CD4-positive, alpha-beta T cell (primary cell): ENCODE data around the gene DCDC2C. TPM values are rescaled to one million over a fixed set of nuclear protein-coding genes. Genes with fewer than 3 reads are reported as not detected.

ENCODE experiments used
- ATAC-seq: fragments of 200-7000 bp; cut with Tn5 transposase; one replicate; pipeline ENCODE4 v1.10.0; 2022; ENCODE audit warnings: mild to moderate bottlenecking; ENCODE audit not compliant: poor library complexity
- CTCF ChIA-PET: fragments of 350-600 bp; sonication (Branson Sonifier 250); formaldehyde crosslinking; loops from one replicate; lab custom pipeline; 2021; ENCODE audit warnings: antibody characterized with exemption, inconsistent platforms; lab: Charles Lee
- POLR2A ChIA-PET: fragments of 350-600 bp; sonication (Branson Sonifier 250); formaldehyde crosslinking; loops from one replicate; lab custom pipeline; 2021; ENCODE audit warnings: antibody characterized with exemption, inconsistent platforms; lab: Charles Lee
- DNase-seq, 14 experiments: peaks; one replicate each; pipeline ENCODE4 v3.0.0-alpha.2; 2013 to 2020; ENCODE audit warnings: mixed read lengths in 2 of 14
- H3K27ac ChIP-seq, 2 donors: one replicate each; pipeline versions ENCODE4 v1.5.1 to v1.7.0; 2013; ENCODE audit warnings: low read length in 2 of 2, low read depth in 1 of 2, mild to moderate bottlenecking in 1 of 2
- H3K27me3 ChIP-seq, 2 experiments: 1 replicate in 1 of 2; 2 replicates in 1 of 2; pipeline versions ENCODE4 v1.6.1 to v1.7.0; 2013; ENCODE audit warnings: low read length in 2 of 2, control low read depth in 1 of 2, mild to moderate bottlenecking in 1 of 2, moderate library complexity in 1 of 2; ENCODE audit not compliant: insufficient read depth in 2 of 2, control insufficient read depth in 1 of 2
- H3K36me3 ChIP-seq: one replicate; pipeline ENCODE4 v1.6.1; 2013; ENCODE audit warnings: low read length, control low read depth; ENCODE audit not compliant: insufficient read depth
- H3K4me1 ChIP-seq: one replicate; pipeline ENCODE4 v1.6.1; 2013; ENCODE audit warnings: low read length, control low read depth; ENCODE audit not compliant: insufficient read depth
- H3K4me3 ChIP-seq: one replicate; pipeline ENCODE4 v1.5.1; 2013; ENCODE audit warnings: mild to moderate bottlenecking, low read length, moderate library complexity
- H3K9me3 ChIP-seq, 2 experiments: 1 replicate in 1 of 2; 2 replicates in 1 of 2; pipeline versions ENCODE4 v1.6.1 to v1.7.0; 2013; ENCODE audit warnings: low read length in 2 of 2, mild to moderate bottlenecking in 2 of 2, control low read depth in 1 of 2, moderate library complexity in 1 of 2; ENCODE audit not compliant: control insufficient read depth in 1 of 2, insufficient read depth in 1 of 2
- H3K27ac Mint-ChIP-seq: one replicate; pipeline ENCODE4 v1.8.0; 2020; ENCODE audit warnings: mixed read lengths
- H3K27me3 Mint-ChIP-seq: one replicate; pipeline ENCODE4 v1.8.0; 2021; ENCODE audit warnings: mixed read lengths
- H3K36me3 Mint-ChIP-seq: one replicate; pipeline ENCODE4 v1.8.0; 2021; ENCODE audit warnings: low read depth, mixed read lengths
- H3K4me1 Mint-ChIP-seq: one replicate; pipeline ENCODE4 v1.8.0; 2021; ENCODE audit warnings: low read depth, mixed read lengths
- H3K4me3 Mint-ChIP-seq: one replicate; pipeline ENCODE4 v1.8.0; 2020; ENCODE audit warnings: mild to moderate bottlenecking, mixed read lengths
- H3K9me3 Mint-ChIP-seq: one replicate; pipeline ENCODE4 v1.8.0; 2020; ENCODE audit warnings: mixed read lengths
- intact Hi-C, 2 experiments: fragments of 100-400 bp; cut with DNase I in 1 of 2; cut with micrococcal nuclease in 1 of 2; formaldehyde crosslinking; loops; one replicate each; pipeline versions ENCODE4 v1.15.1 to v1.9.0; 2023 to 2025; cut with DNase I, micrococcal nuclease
- total RNA-seq, 174 experiments: library from RNA in 2 of 174; stranded (reverse) in 2 of 174; gene quantifications; one replicate each; pipeline ENCODE4 v1.2.3 and lab custom pipeline; 2021 to 2026
- TF ChIP-seq, protein P1 (sequence below): fragments of 200-600 bp; IDR thresholded peaks from one replicate; pipeline ENCODE4 v1.8.0; 2022; ENCODE audit warnings: antibody characterized with exemption, mild to moderate bottlenecking

DCDC2C gene
- total RNA-seq, 2 experiments from 2014 or later: not detected

DNA sequence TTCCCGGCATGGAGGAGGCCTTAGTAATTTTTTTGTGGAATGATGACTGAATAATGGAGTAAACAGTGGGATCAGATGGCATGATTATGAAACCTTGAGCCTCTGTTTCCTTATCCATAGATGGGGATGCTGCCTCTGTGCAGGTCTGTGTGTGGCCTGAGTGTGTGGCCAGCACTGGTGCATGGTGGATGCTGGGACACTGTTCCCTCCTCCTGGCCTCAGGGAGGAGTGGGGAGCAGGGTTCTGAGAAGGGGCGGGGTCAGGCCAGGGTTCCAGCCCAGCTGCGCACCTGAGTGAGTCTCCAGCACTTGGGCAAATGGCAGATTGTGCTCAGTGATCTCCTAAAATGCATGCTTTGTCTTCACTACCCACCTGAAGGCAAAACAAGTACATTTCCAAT lies 66.4 kb downstream of the DCDC2C start:
- Histone ChIP-seq H3K27me3 (peaks cover 0 to 2% of the 10 kb centered on the region in 2 experiments), H3K36me3 (no peaks in the 10 kb centered on the region), H3K9me3 (no peaks in the 10 kb centered on the region), H3K4me1 (no peaks in the 10 kb centered on the region), H3K4me3 (no peak overlapping the region), H3K27ac (no peak overlapping the region)
- ChIA-PET CTCF (no interaction called here), POLR2A (no interaction called here)
- Mint-ChIP-seq H3K36me3 (no peaks in the 10 kb centered on the region), H3K27me3 (peaks cover 25% of the 10 kb centered on the region), H3K27ac (no peak overlapping the region), H3K4me3 (no peak overlapping the region), H3K4me1 (no peaks in the 10 kb centered on the region), H3K9me3 (no peaks in the 10 kb centered on the region)
- ATAC-seq (no peak), DNase-seq (no peak)
- TF ChIP-seq, protein P1, sequence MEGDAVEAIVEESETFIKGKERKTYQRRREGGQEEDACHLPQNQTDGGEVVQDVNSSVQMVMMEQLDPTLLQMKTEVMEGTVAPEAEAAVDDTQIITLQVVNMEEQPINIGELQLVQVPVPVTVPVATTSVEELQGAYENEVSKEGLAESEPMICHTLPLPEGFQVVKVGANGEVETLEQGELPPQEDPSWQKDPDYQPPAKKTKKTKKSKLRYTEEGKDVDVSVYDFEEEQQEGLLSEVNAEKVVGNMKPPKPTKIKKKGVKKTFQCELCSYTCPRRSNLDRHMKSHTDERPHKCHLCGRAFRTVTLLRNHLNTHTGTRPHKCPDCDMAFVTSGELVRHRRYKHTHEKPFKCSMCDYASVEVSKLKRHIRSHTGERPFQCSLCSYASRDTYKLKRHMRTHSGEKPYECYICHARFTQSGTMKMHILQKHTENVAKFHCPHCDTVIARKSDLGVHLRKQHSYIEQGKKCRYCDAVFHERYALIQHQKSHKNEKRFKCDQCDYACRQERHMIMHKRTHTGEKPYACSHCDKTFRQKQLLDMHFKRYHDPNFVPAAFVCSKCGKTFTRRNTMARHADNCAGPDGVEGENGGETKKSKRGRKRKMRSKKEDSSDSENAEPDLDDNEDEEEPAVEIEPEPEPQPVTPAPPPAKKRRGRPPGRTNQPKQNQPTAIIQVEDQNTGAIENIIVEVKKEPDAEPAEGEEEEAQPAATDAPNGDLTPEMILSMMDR: no peak
- intact Hi-C loops: no loop called here

DNA sequence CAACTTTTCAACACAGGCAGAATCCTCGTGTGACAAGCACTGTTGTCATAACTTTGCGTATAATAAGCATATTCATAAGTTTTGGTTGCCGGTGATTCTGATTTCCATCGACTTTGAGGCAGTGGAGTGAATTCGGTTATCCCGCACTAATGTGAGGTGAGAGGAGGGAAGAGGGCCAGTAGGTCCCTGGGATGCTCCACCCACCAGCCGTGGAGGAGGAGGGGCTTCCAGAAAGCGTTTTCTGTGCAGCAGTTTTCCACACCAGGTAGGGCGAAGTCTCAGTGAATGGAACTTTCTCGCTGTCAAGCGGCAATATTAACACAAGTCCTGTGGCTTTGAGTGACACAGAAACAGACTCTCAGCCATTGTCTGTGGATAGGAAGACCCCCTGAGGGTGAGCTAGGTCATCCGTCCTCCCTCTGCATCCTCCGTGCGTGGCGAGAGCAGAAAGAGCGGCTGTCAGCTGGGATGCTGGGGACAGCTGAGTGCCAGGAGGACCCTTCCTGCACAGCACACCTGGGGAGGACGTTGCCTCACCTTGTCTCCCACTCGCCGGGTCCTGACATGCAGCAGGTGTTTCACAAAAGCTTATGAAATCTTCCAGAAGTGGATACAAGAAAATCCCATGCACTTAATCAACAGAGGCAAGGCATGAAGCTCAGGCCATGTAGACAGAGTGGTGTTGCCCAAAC lies 67.5 kb downstream of the DCDC2C start:
- Histone ChIP-seq H3K27me3 (no peaks in the 10 kb centered on the region), H3K9me3 (peaks cover 0 to 3% of the 10 kb centered on the region in 2 experiments), H3K4me1 (no peaks in the 10 kb centered on the region), H3K27ac (no peak overlapping the region), H3K4me3 (no peak overlapping the region), H3K36me3 (no peaks in the 10 kb centered on the region)
- CTCF ChIA-PET: no interaction called here
- intact Hi-C loops: no loop called here
- POLR2A ChIA-PET: no interaction called here
- DNase-seq (no peak), ATAC-seq (no peak)
- no peak overlapping the region for H3K4me3 Mint-ChIP-seq
- no peaks in the 10 kb centered on the region for H3K4me1 Mint-ChIP-seq
- H3K27me3 Mint-ChIP-seq: peaks cover 25% of the 10 kb centered on the region
- H3K36me3 Mint-ChIP-seq: no peaks in the 10 kb centered on the region
- TF ChIP-seq, protein P1: no peak
- no peaks in the 10 kb centered on the region for H3K9me3 Mint-ChIP-seq
- H3K27ac Mint-ChIP-seq: no peak overlapping the region

DNA sequence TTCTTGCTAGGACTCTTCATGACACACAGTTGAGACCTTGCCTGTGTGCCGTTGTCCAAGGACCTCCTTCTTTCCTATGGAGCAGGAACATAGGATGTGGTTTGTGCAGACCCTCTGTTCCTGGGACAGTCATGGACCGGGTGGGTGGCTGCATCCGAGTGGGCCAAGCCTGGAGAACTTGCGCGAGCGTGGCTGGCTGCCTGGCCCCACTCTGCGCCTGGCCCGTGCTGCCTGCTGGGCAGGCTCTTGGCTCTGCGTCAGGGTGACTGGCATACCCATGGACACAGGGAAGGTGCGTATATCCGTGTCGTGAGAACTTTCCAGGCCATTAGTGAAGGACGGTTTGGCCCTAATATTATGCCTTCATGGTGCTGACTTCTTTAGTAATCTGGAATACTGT lies 68.2 kb downstream of the DCDC2C start:
- H3K9me3 ChIP-seq: peaks cover 0 to 4% of the 10 kb centered on the region in 2 experiments
- ChIA-PET POLR2A (no interaction called here), CTCF (no interaction called here)
- H3K4me1 ChIP-seq: no peaks in the 10 kb centered on the region
- no peak overlapping the region for H3K4me3 ChIP-seq
- no peak for DNase-seq
- TF ChIP-seq, protein P1: no peak
- Mint-ChIP-seq H3K36me3 (no peaks in the 10 kb centered on the region), H3K27ac (no peak overlapping the region), H3K27me3 (peaks cover 30% of the 10 kb centered on the region), H3K4me1 (no peaks in the 10 kb centered on the region), H3K4me3 (no peak overlapping the region), H3K9me3 (no peaks in the 10 kb centered on the region)
- no peak for ATAC-seq
- H3K27me3 ChIP-seq: no peaks in the 10 kb centered on the region
- intact Hi-C loops: no loop called here
- H3K36me3 ChIP-seq: no peaks in the 10 kb centered on the region
- H3K27ac ChIP-seq: no peak overlapping the region
